B cell (primary cell): ENCODE data around the gene LHFPL6. TPM values are rescaled to one million over a fixed set of nuclear protein-coding genes. Genes with fewer than 3 reads are reported as not detected.

ENCODE experiments used
- ATAC-seq: fragments of 200-7000 bp; cut with Tn5 transposase; one replicate; pipeline ENCODE4 v1.10.0; 2021; ENCODE audit warnings: low read depth, mild to moderate bottlenecking, moderate number of reproducible peaks, moderate library complexity
- CTCF ChIA-PET: fragments of 350-600 bp; sonication (Branson Sonifier 250); formaldehyde crosslinking; loops from one replicate; lab custom pipeline; 2021; ENCODE audit warnings: antibody characterized with exemption, inconsistent platforms; lab: Charles Lee
- POLR2A ChIA-PET: fragments of 350-600 bp; sonication (Branson Sonifier 250); formaldehyde crosslinking; loops from one replicate; lab custom pipeline; 2021; ENCODE audit warnings: antibody characterized with exemption; lab: Charles Lee
- DNase-seq: peaks from one replicate; pipeline ENCODE4 v3.0.0; 2013
- H2AFZ ChIP-seq: 2 replicates; pipeline ENCODE4 v1.6.1; 2012; ENCODE audit warnings: mild to moderate bottlenecking, low read depth, low read length; ENCODE audit not compliant: insufficient read depth, poor library complexity, severe bottlenecking
- H3K27ac ChIP-seq, 2 donors: 1 replicate in 1 of 2; 2 replicates in 1 of 2; pipeline ENCODE4 v1.5.1; 2012 to 2013; ENCODE audit warnings: low read length in 2 of 2, mild to moderate bottlenecking in 2 of 2, moderate library complexity in 1 of 2
- H3K27me3 ChIP-seq, 4 experiments: fragments of 200-600 bp in 1 of 4; sonication (generic) in 1 of 4; replicated peaks in 1 of 4; 1 replicate in 2 of 4; 2 replicates in 2 of 4; pipeline versions ENCODE4 v1.6.1 to v1.7.0; 2013 to 2016; ENCODE audit warnings: low read length in 3 of 4, mild to moderate bottlenecking in 2 of 4, mixed read lengths in 1 of 4, moderate library complexity in 1 of 4; ENCODE audit not compliant: insufficient read depth in 4 of 4, control insufficient read depth in 3 of 4; ENCODE audit errors: control extremely low read depth in 1 of 4
- H3K36me3 ChIP-seq, 2 experiments: replicated peaks in 1 of 2; 1 replicate in 1 of 2; 2 replicates in 1 of 2; pipeline versions ENCODE4 v1.6.1 to v1.7.1; 2013; ENCODE audit warnings: low read length in 1 of 2; ENCODE audit not compliant: insufficient read depth in 2 of 2, control insufficient read depth in 1 of 2; ENCODE audit errors: control extremely low read depth in 1 of 2, extremely low read depth in 1 of 2
- H3K4me1 ChIP-seq, 2 donors: fragments of 200-600 bp in 1 of 2; sonication (generic) in 1 of 2; 1 replicate in 1 of 2; 2 replicates in 1 of 2; pipeline versions ENCODE4 v1.5.1 to v1.6.1; 2013 to 2017; ENCODE audit warnings: low read length in 2 of 2; ENCODE audit not compliant: control insufficient read depth in 2 of 2, insufficient read depth in 2 of 2
- H3K4me2 ChIP-seq: replicated peaks from 2 replicates; pipeline ENCODE3; 2012; ENCODE audit warnings: mild to moderate bottlenecking, low read depth, low read length; ENCODE audit not compliant: poor library complexity, severe bottlenecking
- H3K4me3 ChIP-seq, 5 experiments: fragments of 200-600 bp in 1 of 5; sonication (generic) in 1 of 5; 1 replicate in 3 of 5; 2 replicates in 2 of 5; pipeline versions ENCODE4 v1.5.1 to v1.7.0; 2011 to 2016; ENCODE audit warnings: low read length in 4 of 5, mild to moderate bottlenecking in 4 of 5, low read depth in 2 of 5, control low read depth in 1 of 5, moderate library complexity in 1 of 5; ENCODE audit not compliant: insufficient read depth in 1 of 5; ENCODE audit errors: control extremely low read depth in 1 of 5, extremely low read depth in 1 of 5
- H3K79me2 ChIP-seq: fragments of 200-600 bp; sonication (generic); one replicate; pipeline ENCODE4 v1.6.0; 2016; ENCODE audit warnings: low read length; ENCODE audit not compliant: control insufficient read depth, insufficient read depth
- H3K9ac ChIP-seq: fragments of 200-600 bp; sonication (generic); 2 replicates; pipeline ENCODE4 v1.6.1; 2017; ENCODE audit warnings: mild to moderate bottlenecking, low read length, moderate library complexity
- H3K9me3 ChIP-seq, 3 donors: one replicate each; pipeline versions ENCODE4 v1.6.1 to v1.7.1; 2013; ENCODE audit warnings: low read length in 2 of 3; ENCODE audit not compliant: control insufficient read depth in 2 of 3, insufficient read depth in 1 of 3; ENCODE audit errors: control extremely low read depth in 1 of 3
- H4K20me1 ChIP-seq: 2 replicates; pipeline ENCODE4 v1.6.0; 2012; ENCODE audit warnings: mild to moderate bottlenecking, low read length; ENCODE audit not compliant: insufficient read depth, control insufficient read depth, poor library complexity, severe bottlenecking
- H3K27ac Mint-ChIP-seq: one replicate; pipeline ENCODE4 v1.8.0; 2021; ENCODE audit warnings: mixed read lengths
- H3K27me3 Mint-ChIP-seq: one replicate; pipeline ENCODE4 v1.8.0; 2021; ENCODE audit warnings: mixed read lengths
- H3K4me1 Mint-ChIP-seq: one replicate; pipeline ENCODE4 v1.8.0; 2021; ENCODE audit warnings: mixed read lengths
- H3K4me3 Mint-ChIP-seq: one replicate; pipeline ENCODE4 v1.8.0; 2021; ENCODE audit warnings: mixed read lengths
- H3K9me3 Mint-ChIP-seq: one replicate; pipeline ENCODE4 v1.8.0; 2022; ENCODE audit warnings: mixed read lengths; ENCODE audit not compliant: insufficient read depth
- CTCF ChIP-seq: fragments of 200-600 bp; IDR thresholded peaks from one replicate; pipeline ENCODE4 v1.8.0; 2022; ENCODE audit warnings: antibody characterized with exemption, mild to moderate bottlenecking
- EZH2 ChIP-seq: IDR thresholded peaks from 2 replicates; pipeline ENCODE4 v1.6.1; 2012; ENCODE audit warnings: borderline replicate concordance, low read depth, mild to moderate bottlenecking, moderate library complexity, low read length; ENCODE audit not compliant: insufficient read depth, poor library complexity, severe bottlenecking
- WGBS: methylation state at CpG from one replicate; pipeline ENCODE4 v1.1.5; 2013; ENCODE audit warnings: missing lambda C conversion rate; ENCODE audit not compliant: insufficient coverage; 5-methylcytosine and 5-hydroxymethylcytosine counted together
- intact Hi-C: fragments of 100-400 bp; cut with micrococcal nuclease; formaldehyde crosslinking; loops from one replicate; pipeline ENCODE4 v1.10.0; 2022
- polyA plus RNA-seq: library from polyadenylated mRNA; depleted of rRNA; stranded (reverse); fragments of >200 nt; gene quantifications from 2 replicates; pipeline ENCODE4 v1.2.3, GENCODE V29; 2012
- total RNA-seq, 2 donors: library from RNA; stranded (reverse); fragments of 120-200 nt in 1 of 2; gene quantifications; 1 replicate in 1 of 2; 2 replicates in 1 of 2; pipeline versions ENCODE4 v1.2.3 to v1.2.4, GENCODE V29; 2013 to 2022

The LHFPL6 gene
- total and polyA plus RNA-seq, 2 donors (not counting 1 experiment from before 2014, with no cell fraction given): 0.01 TPM; not detected in 1

- TF ChIP-seq EZH2 (no peak), CTCF (no peak)
- ChIA-PET CTCF (interaction anchor here (1.7 kb wide), 1 partner anchor 55 kb away, joined by 3 read pairs; no protein-coding TSS in a partner anchor), POLR2A (no interaction called here)
- Histone ChIP-seq H3K36me3 (no peaks in the 10 kb centered on the region), H4K20me1 (no peaks in the 10 kb centered on the region), H3K79me2 (no peaks in the 10 kb centered on the region), H2AFZ (no peak overlapping the region), H3K27me3 (no peaks in the 10 kb centered on the region), H3K27ac (no peak overlapping the region), H3K4me2 (no peak overlapping the region), H3K4me3 (no peak overlapping the region), H3K9ac (no peak overlapping the region), H3K4me1 (no peaks in the 10 kb centered on the region), H3K9me3 (no peaks in the 10 kb centered on the region)
- Mint-ChIP-seq H3K27ac (no peak overlapping the region), H3K4me3 (no peak overlapping the region), H3K9me3 (no peaks in the 10 kb centered on the region), H3K4me1 (no peaks in the 10 kb centered on the region), H3K27me3 (no peaks in the 10 kb centered on the region)
- 87% methylated on average over 2 of the region's 3 CpGs for WGBS
- DNase-seq (no peak), ATAC-seq (no peak)
- intact Hi-C loops: no loop called here
Observed at GRCh38 chr13:39554371-39554770, 48.6 kb downstream of the LHFPL6 start.

GRCh38 chr13:39552246-39552645 lies 50.7 kb downstream of the LHFPL6 start:
- no peaks in the 10 kb centered on the region for H3K9me3 ChIP-seq
- ATAC-seq (no peak), DNase-seq (no peak)
- no peaks in the 10 kb centered on the region for H3K4me1 ChIP-seq
- H2AFZ ChIP-seq: no peak overlapping the region
- H3K4me2 ChIP-seq: no peak overlapping the region
- no peak overlapping the region for H3K4me3 Mint-ChIP-seq
- no peaks in the 10 kb centered on the region for H3K9me3 Mint-ChIP-seq
- H3K27ac ChIP-seq: no peak overlapping the region
- ChIA-PET POLR2A (no interaction called here), CTCF (no interaction called here)
- H3K36me3 ChIP-seq: no peaks in the 10 kb centered on the region
- no peaks in the 10 kb centered on the region for H3K4me1 Mint-ChIP-seq
- H3K27me3 ChIP-seq: no peaks in the 10 kb centered on the region
- intact Hi-C loops: no loop called here
- H3K27me3 Mint-ChIP-seq: no peaks in the 10 kb centered on the region
- TF ChIP-seq CTCF (no peak), EZH2 (no peak)
- no peaks in the 10 kb centered on the region for H3K79me2 ChIP-seq
- no peaks in the 10 kb centered on the region for H4K20me1 ChIP-seq
- no CpG with 5 or more reads among the region's 2 CpGs for WGBS
- H3K9ac ChIP-seq: no peak overlapping the region
- H3K27ac Mint-ChIP-seq: no peak overlapping the region
- no peak overlapping the region for H3K4me3 ChIP-seq
